Measurements from ENCODE around the gene PROKR1. TPM values are rescaled to one million over a fixed set of nuclear protein-coding genes. Genes with fewer than 3 reads are reported as not detected.

The PROKR1 gene
- total RNA-seq, 4 donors from 2014 or later = 0.27 TPM; not detected in 3

DNA sequence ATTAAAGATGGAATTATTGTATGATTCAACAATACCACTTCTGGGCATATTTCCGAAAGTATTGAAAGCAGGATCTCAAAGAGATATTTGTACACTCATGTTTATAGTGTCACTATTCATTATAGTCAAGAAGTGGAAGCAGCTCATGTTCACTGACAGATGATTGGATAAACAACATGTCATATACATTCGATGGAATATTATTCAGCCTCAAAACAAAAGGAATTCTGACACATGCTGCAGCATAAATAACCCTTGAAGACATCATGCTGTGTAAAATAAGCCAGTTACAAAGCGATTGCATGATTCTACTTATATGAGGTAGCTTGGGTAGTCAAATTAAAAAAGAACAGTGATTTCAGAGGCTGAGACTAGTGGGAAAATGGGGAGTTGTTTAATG is 39.3 kb upstream of the PROKR1 start:
- H3K36me3 ChIP-seq = no peaks in the 10 kb centered on the region
- H3K27ac ChIP-seq = no peak overlapping the region
- H3K9me3 ChIP-seq = no peaks in the 10 kb centered on the region
- no peaks in the 10 kb centered on the region for H3K4me1 ChIP-seq
- TF ChIP-seq POLR2A (IDR thresholded peaks at IDR 0.05) = no peak
- TF ChIP-seq, protein P1, sequence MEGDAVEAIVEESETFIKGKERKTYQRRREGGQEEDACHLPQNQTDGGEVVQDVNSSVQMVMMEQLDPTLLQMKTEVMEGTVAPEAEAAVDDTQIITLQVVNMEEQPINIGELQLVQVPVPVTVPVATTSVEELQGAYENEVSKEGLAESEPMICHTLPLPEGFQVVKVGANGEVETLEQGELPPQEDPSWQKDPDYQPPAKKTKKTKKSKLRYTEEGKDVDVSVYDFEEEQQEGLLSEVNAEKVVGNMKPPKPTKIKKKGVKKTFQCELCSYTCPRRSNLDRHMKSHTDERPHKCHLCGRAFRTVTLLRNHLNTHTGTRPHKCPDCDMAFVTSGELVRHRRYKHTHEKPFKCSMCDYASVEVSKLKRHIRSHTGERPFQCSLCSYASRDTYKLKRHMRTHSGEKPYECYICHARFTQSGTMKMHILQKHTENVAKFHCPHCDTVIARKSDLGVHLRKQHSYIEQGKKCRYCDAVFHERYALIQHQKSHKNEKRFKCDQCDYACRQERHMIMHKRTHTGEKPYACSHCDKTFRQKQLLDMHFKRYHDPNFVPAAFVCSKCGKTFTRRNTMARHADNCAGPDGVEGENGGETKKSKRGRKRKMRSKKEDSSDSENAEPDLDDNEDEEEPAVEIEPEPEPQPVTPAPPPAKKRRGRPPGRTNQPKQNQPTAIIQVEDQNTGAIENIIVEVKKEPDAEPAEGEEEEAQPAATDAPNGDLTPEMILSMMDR (IDR thresholded peaks at IDR 0.05) = no peak
- H3K4me3 ChIP-seq = no peak overlapping the region
- intact Hi-C loops (cut with DNase I; ENCODE audit: low total_unique reads) = no loop called here
- DNase-seq = no peak
- no peaks in the 10 kb centered on the region for H3K27me3 ChIP-seq

DNA sequence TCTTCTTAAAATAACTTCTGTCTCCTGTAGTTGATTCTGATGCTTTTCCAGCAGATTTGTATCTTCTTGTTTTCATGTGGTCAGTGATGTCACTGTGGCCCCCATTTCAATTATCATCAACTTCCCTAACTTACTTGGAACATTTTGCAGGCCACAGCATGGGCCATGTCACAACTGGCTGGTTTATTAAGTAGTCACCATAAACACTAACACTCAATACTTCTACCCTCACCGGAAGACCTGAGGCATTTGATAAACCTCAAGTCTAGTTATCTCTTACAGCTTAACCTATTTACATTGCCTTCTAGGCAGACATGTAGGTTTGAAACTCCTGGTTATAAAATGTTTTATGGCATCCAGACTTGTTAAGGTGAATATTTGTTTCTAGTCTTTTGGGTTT is 37.4 kb upstream of the PROKR1 start:
- Histone ChIP-seq H3K27ac (no peak overlapping the region), H3K9me3 (no peaks in the 10 kb centered on the region), H3K36me3 (no peaks in the 10 kb centered on the region), H3K4me1 (no peaks in the 10 kb centered on the region), H3K4me3 (no peak overlapping the region), H3K27me3 (no peaks in the 10 kb centered on the region)
- TF ChIP-seq POLR2A (IDR thresholded peaks at IDR 0.05) = no peak
- TF ChIP-seq, protein P1 (IDR thresholded peaks at IDR 0.05) = no peak
- no peak for DNase-seq
- intact Hi-C loops (cut with DNase I; ENCODE audit: low total_unique reads) = no loop called here

DNA sequence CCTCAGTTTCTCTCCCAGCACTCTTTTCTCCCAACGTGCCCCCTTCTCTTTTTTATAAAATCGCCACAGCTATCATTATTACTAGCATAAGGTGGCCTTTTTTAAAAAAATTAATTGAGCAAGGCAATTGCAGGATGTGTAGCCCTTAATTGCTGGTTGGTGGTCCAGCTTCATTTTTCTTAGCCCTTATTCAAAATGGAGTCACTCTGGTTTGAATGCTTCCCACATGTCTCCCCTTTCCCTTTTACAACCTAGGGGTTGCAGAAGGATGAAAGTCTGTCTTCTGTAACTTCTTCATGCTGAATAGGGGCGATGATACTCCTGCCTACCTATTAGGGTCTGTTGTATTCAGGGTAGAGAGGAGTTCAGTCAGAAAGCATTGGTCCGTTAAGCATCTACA is 36.6 kb upstream of the PROKR1 start:
- H3K27ac ChIP-seq = no peak overlapping the region
- no peaks in the 10 kb centered on the region for H3K4me1 ChIP-seq
- no peak overlapping the region for H3K4me3 ChIP-seq
- H3K36me3 ChIP-seq = no peaks in the 10 kb centered on the region
- H3K27me3 ChIP-seq = no peaks in the 10 kb centered on the region
- intact Hi-C loops (cut with DNase I; ENCODE audit: low total_unique reads) = no loop called here
- DNase-seq = no peak
- H3K9me3 ChIP-seq = no peaks in the 10 kb centered on the region
- TF ChIP-seq, protein P1 (IDR thresholded peaks at IDR 0.05) = no peak
- no peak for TF ChIP-seq POLR2A (IDR thresholded peaks at IDR 0.05)

DNA sequence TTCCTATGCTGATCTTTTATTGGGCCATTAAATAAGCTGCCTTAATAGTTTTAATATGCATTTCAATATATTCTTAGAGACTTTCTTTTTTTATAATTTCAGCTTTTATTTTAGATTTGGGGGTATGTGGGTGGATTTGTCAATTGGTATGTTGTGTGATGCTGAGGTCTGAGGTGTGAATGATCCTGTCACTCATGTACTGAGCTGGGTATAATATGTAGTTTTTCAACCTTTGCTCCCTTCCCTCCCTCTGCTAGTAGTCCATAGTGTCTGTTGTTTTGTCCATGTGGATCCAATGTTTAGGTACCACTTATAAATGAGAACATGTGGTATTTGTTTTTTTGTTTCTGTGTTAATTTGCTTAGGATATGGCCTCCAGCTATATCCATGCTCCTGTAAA is 35.5 kb upstream of the PROKR1 start:
- Histone ChIP-seq H3K27me3 (no peaks in the 10 kb centered on the region), H3K4me3 (no peak overlapping the region), H3K36me3 (no peaks in the 10 kb centered on the region), H3K27ac (no peak overlapping the region), H3K4me1 (no peaks in the 10 kb centered on the region), H3K9me3 (no peaks in the 10 kb centered on the region)
- intact Hi-C loops (cut with DNase I; ENCODE audit: low total_unique reads) = no loop called here
- DNase-seq = no peak
- TF ChIP-seq, protein P1 (IDR thresholded peaks at IDR 0.05) = no peak
- no peak for TF ChIP-seq POLR2A (IDR thresholded peaks at IDR 0.05)

DNA sequence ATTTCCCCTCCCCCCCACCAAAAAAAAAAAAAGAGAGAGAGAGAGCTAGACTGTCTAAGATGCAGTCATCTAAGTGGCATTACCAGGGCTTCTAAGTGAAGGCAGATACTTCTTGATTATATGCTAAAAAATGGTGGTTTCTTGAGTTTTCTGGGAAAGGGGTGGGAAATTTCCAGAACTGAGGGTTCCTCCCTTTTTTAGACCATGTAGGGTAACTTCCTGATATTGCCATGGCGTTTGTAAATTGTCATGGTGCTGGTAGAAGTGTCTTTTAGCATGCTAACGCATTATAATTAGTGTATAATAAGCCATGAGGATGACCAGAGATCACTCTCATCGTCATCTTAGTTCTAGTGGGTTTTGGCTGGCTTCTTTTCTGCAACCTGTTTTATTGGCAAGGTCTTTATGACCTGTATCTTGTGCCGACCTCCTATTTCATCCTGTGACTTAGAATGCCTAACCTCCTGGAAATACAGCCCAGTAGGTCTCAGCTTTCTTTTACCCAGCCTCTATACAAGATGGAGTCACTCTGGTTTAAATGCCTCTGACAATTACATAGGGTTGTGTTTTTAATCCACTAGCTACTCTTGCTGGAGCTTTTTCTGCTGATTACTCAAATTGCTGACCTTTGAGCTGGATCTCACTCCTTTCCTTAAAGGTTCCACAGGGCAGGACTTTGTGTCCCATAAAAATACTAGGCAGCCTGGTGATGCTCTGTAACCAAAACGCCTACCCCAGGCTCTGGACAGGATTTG is 30.4 kb upstream of the PROKR1 start:
- H3K4me3 ChIP-seq = no peak overlapping the region
- intact Hi-C loops (cut with DNase I; ENCODE audit: low total_unique reads) = no loop called here
- no peaks in the 10 kb centered on the region for H3K9me3 ChIP-seq
- DNase-seq = no peak
- no peaks in the 10 kb centered on the region for H3K4me1 ChIP-seq
- no peaks in the 10 kb centered on the region for H3K36me3 ChIP-seq
- no peak overlapping the region for H3K27ac ChIP-seq
- H3K27me3 ChIP-seq = no peaks in the 10 kb centered on the region
- TF ChIP-seq, protein P1 (IDR thresholded peaks at IDR 0.05) = no peak
- TF ChIP-seq POLR2A (IDR thresholded peaks at IDR 0.05) = no peak
